Transverse colon (tissue), 4 donors: ENCODE results near the gene HIF1A. TPM values are rescaled to one million over a fixed set of nuclear protein-coding genes. Genes with fewer than 3 reads are reported as not detected.

Experiments used
- DNase-seq: peaks from one replicate; pipeline ENCODE4 v3.0.0-alpha.2; 2019
- H3K27ac ChIP-seq, 4 donors: fragments of 200-600 bp; sonication (generic); 2 replicates each; pipeline ENCODE4 v1.5.1; 2016 to 2018; ENCODE audit warnings: inconsistent platforms in 4 of 4
- H3K27me3 ChIP-seq: fragments of 200-600 bp; sonication (generic); 2 replicates; pipeline ENCODE4 v1.5.1; 2017; ENCODE audit warnings: inconsistent platforms
- H3K36me3 ChIP-seq, 4 donors: fragments of 200-600 bp; sonication (generic); 2 replicates each; pipeline ENCODE4 v1.5.1; 2017 to 2019; ENCODE audit warnings: inconsistent platforms in 4 of 4
- H3K4me1 ChIP-seq, 4 donors: fragments of 200-600 bp; sonication (generic); 2 replicates each; pipeline ENCODE4 v1.5.1; 2017 to 2020; ENCODE audit warnings: inconsistent platforms in 4 of 4
- H3K4me3 ChIP-seq, 4 donors: fragments of 200-600 bp; sonication (generic); 1 replicate in 1 of 4; 2 replicates in 3 of 4; pipeline versions ENCODE4 v1.5.1 to v1.6.1; 2017 to 2019; ENCODE audit warnings: inconsistent platforms in 4 of 4
- H3K9me3 ChIP-seq, 2 donors: fragments of 200-600 bp; sonication (generic); 2 replicates each; pipeline ENCODE4 v1.5.1; 2017 to 2019; ENCODE audit warnings: inconsistent platforms in 2 of 2
- EP300 ChIP-seq: sonication (generic); formaldehyde crosslinking; IDR thresholded peaks from one replicate; pipeline ENCODE4 v1.6.1; 2017; ENCODE audit warnings: antibody characterized with exemption, low read depth
- POLR2A ChIP-seq: fragments of 450-650 bp; IDR thresholded peaks from one replicate; pipeline ENCODE4 v1.6.1; 2016; ENCODE audit warnings: antibody characterized with exemption, mild to moderate bottlenecking, moderate library complexity
- POLR2AphosphoS5 ChIP-seq, 3 donors: sonication (generic); formaldehyde crosslinking; IDR thresholded peaks; one replicate each; pipeline ENCODE4 v1.6.1; 2016; ENCODE audit warnings: antibody characterized with exemption in 3 of 3
- WGBS, 2 donors: methylation state at CpG; one replicate each; pipeline ENCODE4 v1.1.5; 2018; ENCODE audit warnings: low coverage in 1 of 2; 5-methylcytosine and 5-hydroxymethylcytosine counted together
- in situ Hi-C, 4 donors: fragments of 200-750 bp; cut with MboI; loops; one replicate each; pipeline versions ENCODE4 v1.15.0 to v1.15.1; 2017; ENCODE audit warnings: low sequenced_read_pairs in 3 of 4, low pct_ligation_motif_present in 1 of 4, low pct_unique_long_range_greater_than_20kb in 1 of 4
- intact Hi-C: fragments of 100-400 bp; cut with DNase I; formaldehyde crosslinking; loops from one replicate; pipeline ENCODE4 v1.15.1; 2023; ENCODE audit warnings: low total_unique reads
- total RNA-seq, 4 donors: library from RNA; depleted of rRNA; stranded (reverse); fragments of >200 nt; gene quantifications; one replicate each; pipeline ENCODE4 v1.1.0, GENCODE V29; 2016
- TF ChIP-seq, protein P1 (sequence below), 5 experiments: fragments of 200-600 bp in 3 of 5; fragments of 450-650 bp in 2 of 5; sonication (generic) in 3 of 5; IDR thresholded peaks; 1 replicate in 2 of 5; 2 replicates in 3 of 5; pipeline ENCODE4 v1.5.1; 2016 to 2017; ENCODE audit warnings: antibody characterized with exemption in 5 of 5, inconsistent platforms in 3 of 5, mild to moderate bottlenecking in 2 of 5, moderate library complexity in 1 of 5

Gene HIF1A
- total RNA-seq, 4 donors from 2014 or later = 27.9 to 103 (median 76.1) TPM

DNA sequence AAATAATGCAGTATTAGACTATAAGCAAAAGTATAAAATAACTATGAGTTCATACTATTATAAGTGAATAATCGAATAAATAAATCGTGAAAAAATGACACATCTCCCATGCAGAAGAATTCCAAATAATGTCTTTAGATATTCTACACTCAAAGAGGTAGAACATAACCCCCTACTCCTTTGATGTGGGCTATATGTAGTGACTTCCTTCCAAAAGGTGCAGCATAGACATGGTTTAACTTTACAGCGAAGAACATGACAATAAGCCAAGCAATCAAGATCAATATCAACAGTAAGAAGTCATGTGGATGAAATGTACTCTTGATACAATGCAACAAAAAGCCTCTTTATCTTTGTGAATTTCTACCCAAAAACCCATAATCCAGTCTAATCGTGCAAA lies 46.0 kb upstream of the HIF1A start:
- intact Hi-C loops = no loop called here

DNA sequence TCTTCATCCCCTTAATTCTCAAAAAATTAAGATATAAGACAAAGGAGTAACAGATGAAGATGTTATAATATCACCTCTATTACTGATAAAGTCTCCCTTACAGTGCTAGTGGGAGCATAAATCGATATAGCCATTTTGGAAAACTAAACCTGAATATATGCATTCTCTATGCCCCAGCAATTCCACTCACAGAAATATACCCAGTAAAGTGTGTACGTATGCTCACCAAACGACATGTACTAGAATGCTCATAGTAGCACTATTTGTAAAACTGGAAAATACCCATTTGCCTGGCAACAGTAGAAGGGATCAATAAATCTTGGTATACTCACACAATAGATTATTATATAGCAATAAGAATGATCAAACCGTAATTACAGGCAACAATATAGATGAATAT lies 44.0 kb upstream of the HIF1A start:
- DNase-seq = no peak
- H3K4me1 ChIP-seq = peaks cover 0 to 3% (median 0%) of the 10 kb centered on the region in 4 donors
- no peak overlapping the region for H3K4me3 ChIP-seq
- H3K9me3 ChIP-seq = no peaks in the 10 kb centered on the region
- intact Hi-C loops (no loop called here), in situ Hi-C loops (no loop called here)
- H3K27ac ChIP-seq = no peak overlapping the region
- no peaks in the 10 kb centered on the region for H3K27me3 ChIP-seq
- H3K36me3 ChIP-seq = no peaks in the 10 kb centered on the region
- no peak for TF ChIP-seq EP300
- TF ChIP-seq POLR2A = no peak
- TF ChIP-seq, protein P1, sequence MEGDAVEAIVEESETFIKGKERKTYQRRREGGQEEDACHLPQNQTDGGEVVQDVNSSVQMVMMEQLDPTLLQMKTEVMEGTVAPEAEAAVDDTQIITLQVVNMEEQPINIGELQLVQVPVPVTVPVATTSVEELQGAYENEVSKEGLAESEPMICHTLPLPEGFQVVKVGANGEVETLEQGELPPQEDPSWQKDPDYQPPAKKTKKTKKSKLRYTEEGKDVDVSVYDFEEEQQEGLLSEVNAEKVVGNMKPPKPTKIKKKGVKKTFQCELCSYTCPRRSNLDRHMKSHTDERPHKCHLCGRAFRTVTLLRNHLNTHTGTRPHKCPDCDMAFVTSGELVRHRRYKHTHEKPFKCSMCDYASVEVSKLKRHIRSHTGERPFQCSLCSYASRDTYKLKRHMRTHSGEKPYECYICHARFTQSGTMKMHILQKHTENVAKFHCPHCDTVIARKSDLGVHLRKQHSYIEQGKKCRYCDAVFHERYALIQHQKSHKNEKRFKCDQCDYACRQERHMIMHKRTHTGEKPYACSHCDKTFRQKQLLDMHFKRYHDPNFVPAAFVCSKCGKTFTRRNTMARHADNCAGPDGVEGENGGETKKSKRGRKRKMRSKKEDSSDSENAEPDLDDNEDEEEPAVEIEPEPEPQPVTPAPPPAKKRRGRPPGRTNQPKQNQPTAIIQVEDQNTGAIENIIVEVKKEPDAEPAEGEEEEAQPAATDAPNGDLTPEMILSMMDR (IDR thresholded peaks at IDR 0.05) = no peak
- no peak for TF ChIP-seq POLR2AphosphoS5 (IDR thresholded peaks at IDR 0.05)
- WGBS, 2 donors = 94% methylated on average over 4 of the region's 4 CpGs

More for the DNA sequence above, 46.0 kb upstream of the HIF1A start:
- Histone ChIP-seq H3K4me1 (peaks cover 0 to 3% (median 0%) of the 10 kb centered on the region in 4 donors), H3K27me3 (no peaks in the 10 kb centered on the region), H3K27ac (no peak overlapping the region), H3K9me3 (no peaks in the 10 kb centered on the region), H3K4me3 (no peak overlapping the region), H3K36me3 (no peaks in the 10 kb centered on the region)
- WGBS, 2 donors = 78 to 86% methylated on average over 2 to 4 of the region's 4 CpGs
- in situ Hi-C loops = no loop called here
- no peak for DNase-seq
- TF ChIP-seq POLR2A (no peak), POLR2AphosphoS5 (IDR thresholded peaks at IDR 0.05) (no peak), EP300 (no peak)
- TF ChIP-seq, protein P1 (IDR thresholded peaks at IDR 0.05) = no peak

DNA sequence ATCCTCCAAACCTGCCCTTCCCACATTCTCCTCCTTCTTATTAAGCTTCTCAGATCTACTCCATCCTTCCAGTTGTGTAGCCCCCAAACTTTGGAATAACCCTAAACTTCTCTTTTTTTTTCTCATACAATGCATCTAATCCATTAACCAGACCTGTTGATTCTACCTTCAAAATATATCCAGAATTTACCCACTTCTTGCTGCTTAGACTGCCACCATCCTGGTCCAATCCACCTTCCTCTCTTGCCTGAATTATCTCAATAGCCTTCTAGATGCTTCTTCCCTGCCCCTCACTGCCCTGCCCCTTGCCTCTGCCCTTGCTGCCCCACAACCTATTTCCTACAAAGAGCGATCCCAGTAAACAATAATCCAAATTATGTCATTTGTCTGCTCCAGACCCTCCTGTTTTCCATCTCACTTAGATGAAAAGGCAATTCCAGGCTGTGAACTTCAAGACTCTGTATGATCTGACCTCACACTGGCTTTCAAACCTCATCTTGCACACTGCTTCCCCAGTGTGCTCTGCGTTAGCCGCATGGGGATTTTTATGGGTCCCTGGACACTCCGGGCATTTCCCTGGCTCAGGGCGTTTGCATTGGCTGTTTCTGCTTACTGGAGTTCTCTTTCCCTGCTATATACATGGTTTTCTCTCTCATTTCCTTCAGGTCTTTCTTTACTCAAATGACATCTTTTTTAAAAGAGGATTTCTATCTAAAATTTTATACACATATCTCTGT lies 42.6 kb upstream of the HIF1A start:
- H3K27ac ChIP-seq = no peak overlapping the region
- 73 to 100% methylated on average over 1 to 5 of the region's 5 CpGs for WGBS, 2 donors
- no peaks in the 10 kb centered on the region for H3K27me3 ChIP-seq
- no peak for TF ChIP-seq POLR2AphosphoS5 (IDR thresholded peaks at IDR 0.05)
- TF ChIP-seq, protein P1 (IDR thresholded peaks at IDR 0.05) = no peak
- TF ChIP-seq EP300 = no peak
- no peak for TF ChIP-seq POLR2A
- H3K36me3 ChIP-seq = no peaks in the 10 kb centered on the region
- in situ Hi-C loops (no loop called here), intact Hi-C loops (no loop called here)
- no peak overlapping the region for H3K4me3 ChIP-seq
- no peaks in the 10 kb centered on the region for H3K9me3 ChIP-seq
- H3K4me1 ChIP-seq = peaks cover 0 to 3% (median 0%) of the 10 kb centered on the region in 4 donors
- DNase-seq = no peak

DNA sequence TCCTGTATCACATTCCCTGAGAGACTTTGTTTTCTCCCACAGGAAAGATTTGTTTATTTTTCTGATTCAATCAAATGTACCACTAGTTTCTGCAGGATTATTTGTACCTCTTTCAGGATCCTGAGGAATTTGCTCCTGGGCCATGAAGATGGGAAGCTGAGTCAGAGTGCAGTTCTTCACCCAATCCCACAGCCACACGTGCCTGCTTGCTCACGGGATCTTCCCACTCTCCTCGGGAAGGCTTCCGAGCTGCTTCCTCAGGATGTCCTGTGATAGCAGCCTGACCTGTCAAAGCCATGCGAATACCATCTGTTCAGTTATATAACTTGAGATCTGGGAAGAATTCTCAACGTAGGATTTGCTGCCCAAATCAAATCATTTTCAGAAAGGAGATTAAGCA lies 41.8 kb upstream of the HIF1A start:
- no peak for TF ChIP-seq EP300
- TF ChIP-seq POLR2AphosphoS5 (IDR thresholded peaks at IDR 0.05) = peak in 1 of 3 donors; percentile 32
- H3K9me3 ChIP-seq = no peaks in the 10 kb centered on the region
- H3K4me1 ChIP-seq = peaks cover 0 to 3% (median 0%) of the 10 kb centered on the region in 4 donors
- H3K36me3 ChIP-seq = no peaks in the 10 kb centered on the region
- DNase-seq = no peak
- no peak overlapping the region for H3K4me3 ChIP-seq
- in situ Hi-C loops (no loop called here), intact Hi-C loops (no loop called here)
- no peak overlapping the region for H3K27ac ChIP-seq
- WGBS, 2 donors = 50 to 54% methylated on average over 3 to 6 of the region's 6 CpGs
- no peaks in the 10 kb centered on the region for H3K27me3 ChIP-seq
